IMR-90 (cell line): ENCODE data around the gene DUSP2. TPM values are rescaled to one million over a fixed set of nuclear protein-coding genes. Genes with fewer than 3 reads are reported as not detected.

Experiments used
- ATAC-seq: fragments of 200-7000 bp; cut with Tn5 transposase; 2 replicates; pipeline ENCODE4 v1.9.1; 2020; ENCODE audit warnings: low read depth, mild to moderate bottlenecking, moderate library complexity
- BruUV-seq: library from RNA; stranded (reverse); fragments of 400-500 nt; replicated peaks from 2 replicates; lab custom pipeline; 2021; lab: Mats Ljungman, UMichigan
- CTCF ChIA-PET: fragments of 300-600 bp; formaldehyde crosslinking; extraction: SDS; loops from one replicate; lab custom pipeline; 2021; ENCODE audit warnings: antibody characterized with exemption; lab: Yijun Ruan, JAX
- POLR2A ChIA-PET: fragments of 300-600 bp; sonication (Branson Sonifier 250); formaldehyde crosslinking; loops from one replicate; lab custom pipeline; 2022; ENCODE audit warnings: antibody characterized with exemption; ENCODE audit not compliant: unreplicated experiment; lab: Charles Lee
- DNase-seq: peaks from one replicate; pipeline ENCODE4 v3.0.0; 2013
- H2AFZ ChIP-seq: replicated peaks from 2 replicates; pipeline ENCODE3; 2013; ENCODE audit warnings: low read length, mild to moderate bottlenecking; ENCODE audit not compliant: poor library complexity
- H2AK5ac ChIP-seq: 2 replicates; pipeline ENCODE4 v1.6.1; 2013; ENCODE audit warnings: low read depth, low read length, inconsistent platforms
- H2AK9ac ChIP-seq: replicated peaks from 2 replicates; pipeline ENCODE3; 2013; ENCODE audit warnings: mild to moderate bottlenecking, low read depth, low read length, moderate library complexity; ENCODE audit not compliant: poor library complexity
- H2BK120ac ChIP-seq: 2 replicates; pipeline ENCODE4 v1.6.1; 2013; ENCODE audit warnings: low read depth, low read length, inconsistent platforms
- H2BK15ac ChIP-seq: 3 replicates; pipeline ENCODE4 v1.6.1; 2013; ENCODE audit warnings: low read depth, low read length, inconsistent platforms
- H2BK20ac ChIP-seq: 2 replicates; pipeline ENCODE4 v1.6.1; 2013; ENCODE audit warnings: low read depth, mild to moderate bottlenecking, inconsistent platforms, low read length, moderate library complexity
- H2BK5ac ChIP-seq: 2 replicates; pipeline ENCODE4 v1.6.1; 2013; ENCODE audit warnings: mild to moderate bottlenecking, low read depth, low read length, inconsistent platforms; ENCODE audit not compliant: poor library complexity, severe bottlenecking
- H3K14ac ChIP-seq: replicated peaks from 2 replicates; pipeline ENCODE4 v1.6.1; 2013; ENCODE audit warnings: low read depth, low read length, inconsistent platforms
- H3K18ac ChIP-seq: 2 replicates; pipeline ENCODE4 v1.6.1; 2013; ENCODE audit warnings: low read depth, low read length, control low read depth
- H3K23ac ChIP-seq: 2 replicates; pipeline ENCODE4 v1.6.1; 2013; ENCODE audit warnings: low read depth, low read length, inconsistent platforms
- H3K27ac ChIP-seq: 2 replicates; pipeline ENCODE4 v1.5.1; 2013; ENCODE audit warnings: mild to moderate bottlenecking, control low read depth, low read length; ENCODE audit not compliant: insufficient read depth
- H3K27me3 ChIP-seq: 2 replicates; pipeline ENCODE4 v1.6.1; 2013; ENCODE audit warnings: low read length; ENCODE audit not compliant: control insufficient read depth, insufficient read depth
- H3K36me3 ChIP-seq: 2 replicates; pipeline ENCODE4 v1.6.1; 2013; ENCODE audit warnings: low read length, mixed read lengths; ENCODE audit not compliant: control insufficient read depth, insufficient read depth
- H3K4ac ChIP-seq: 2 replicates; pipeline ENCODE4 v1.6.1; 2013; ENCODE audit warnings: low read depth, low read length, inconsistent platforms
- H3K4me1 ChIP-seq: 2 replicates; pipeline ENCODE4 v1.6.1; 2013; ENCODE audit warnings: low read length, mixed read lengths; ENCODE audit not compliant: control insufficient read depth, insufficient read depth
- H3K4me2 ChIP-seq: 2 replicates; pipeline ENCODE4 v1.6.1; 2013; ENCODE audit warnings: low read depth, mild to moderate bottlenecking, control low read depth, low read length, moderate library complexity
- H3K4me3 ChIP-seq: 2 replicates; pipeline ENCODE4 v1.5.1; 2013; ENCODE audit warnings: low read depth, mild to moderate bottlenecking, control low read depth, low read length, moderate library complexity; ENCODE audit not compliant: insufficient read depth
- H3K56ac ChIP-seq: 2 replicates; pipeline ENCODE4 v1.6.1; 2013; ENCODE audit warnings: low read length, inconsistent platforms; ENCODE audit not compliant: insufficient read depth; ENCODE audit errors: extremely low read depth
- H3K79me1 ChIP-seq, 2 experiments: 2 replicates each; pipeline ENCODE4 v1.6.1; 2013; ENCODE audit warnings: low read length in 2 of 2, inconsistent platforms in 1 of 2, low read depth in 1 of 2
- H3K9ac ChIP-seq: 2 replicates; pipeline ENCODE4 v1.6.1; 2013; ENCODE audit warnings: low read depth, low read length, control low read depth
- H3K9me1 ChIP-seq: 2 replicates; pipeline ENCODE4 v1.6.1; 2013; ENCODE audit warnings: low read length, inconsistent platforms; ENCODE audit not compliant: insufficient read depth
- H3K9me3 ChIP-seq: 2 replicates; pipeline ENCODE4 v1.6.1; 2013; ENCODE audit warnings: low read length; ENCODE audit not compliant: control insufficient read depth, insufficient read depth
- H4K20me1 ChIP-seq: 2 replicates; pipeline ENCODE4 v1.6.1; 2013; ENCODE audit warnings: low read length, inconsistent platforms; ENCODE audit not compliant: insufficient read depth
- H4K5ac ChIP-seq: 2 replicates; pipeline ENCODE4 v1.6.1; 2013; ENCODE audit warnings: mild to moderate bottlenecking, low read depth, low read length, control low read depth
- H4K8ac ChIP-seq, 2 experiments: 2 replicates each; pipeline ENCODE4 v1.6.1; 2013; ENCODE audit warnings: low read depth in 2 of 2, low read length in 2 of 2, control low read depth in 1 of 2, inconsistent platforms in 1 of 2
- H4K91ac ChIP-seq: 2 replicates; pipeline ENCODE4 v1.6.1; 2013; ENCODE audit warnings: low read depth, low read length, inconsistent platforms; ENCODE audit not compliant: insufficient read depth
- CEBPB ChIP-seq: IDR thresholded peaks from 2 replicates; pipeline ENCODE4 v1.6.1; 2012; ENCODE audit warnings: low read depth, low read length, improper control_type of control experiment
- CHD1 ChIP-seq: IDR thresholded peaks from 2 replicates; pipeline ENCODE4 v1.6.1; 2012; ENCODE audit warnings: low read depth, low read length, improper control_type of control experiment
- CTCF ChIP-seq: conservative IDR thresholded peaks from 2 replicates; pipeline ENCODE4 v1.5.1; 2012; ENCODE audit warnings: mild to moderate bottlenecking, low read depth, low read length, improper control_type of control experiment
- FOS ChIP-seq: fragments of 150-350 bp; IDR thresholded peaks from 2 replicates; pipeline ENCODE4 v1.6.1; 2016; ENCODE audit warnings: low read depth, low read length
- MAFK ChIP-seq: IDR thresholded peaks from 2 replicates; pipeline ENCODE4 v1.6.1; 2012; ENCODE audit warnings: low read depth, low read length, improper control_type of control experiment
- MAZ ChIP-seq: IDR thresholded peaks from 2 replicates; pipeline ENCODE4 v1.6.1; 2012; ENCODE audit warnings: low read depth, mild to moderate bottlenecking, low read length, improper control_type of control experiment, moderate library complexity, borderline replicate concordance
- MXI1 ChIP-seq: IDR thresholded peaks from 2 replicates; pipeline ENCODE4 v1.6.1; 2012; ENCODE audit warnings: low read depth, mild to moderate bottlenecking, low read length, moderate library complexity, borderline replicate concordance
- NFE2L2 ChIP-seq: fragments of 150-350 bp; IDR thresholded peaks from 2 replicates; pipeline ENCODE4 v1.6.1; 2016; ENCODE audit warnings: low read depth, mild to moderate bottlenecking, low read length
- POLR2A ChIP-seq: IDR thresholded peaks from 2 replicates; pipeline ENCODE4 v1.6.1; 2012; ENCODE audit warnings: mild to moderate bottlenecking, low read depth, low read length
- RFX5 ChIP-seq: IDR thresholded peaks from 2 replicates; pipeline ENCODE4 v1.8.0; 2012; ENCODE audit warnings: low read depth, mild to moderate bottlenecking, low read length, moderate library complexity
- SMC3 ChIP-seq: fragments of 150-350 bp; IDR thresholded peaks from 2 replicates; pipeline ENCODE4 v1.6.1; 2016; ENCODE audit warnings: low read depth, mild to moderate bottlenecking, antibody characterized with exemption, low read length, moderate library complexity
- WGBS, 2 experiments: methylation state at CpG; one replicate each; pipeline versions ENCODE4 v1.1.5 to v1.1.7; 2013; ENCODE audit warnings: missing lambda C conversion rate in 2 of 2; ENCODE audit not compliant: insufficient read length in 1 of 2; ENCODE audit errors: extremely low coverage in 2 of 2; 5-methylcytosine and 5-hydroxymethylcytosine counted together
- dilution Hi-C: fragments of 300-500 bp; cut with HindIII; formaldehyde crosslinking; loops from one replicate; pipeline ENCODE4 v1.14.3; 2018; ENCODE audit warnings: low sequenced_read_pairs; ENCODE audit not compliant: unreplicated experiment
- in situ Hi-C: fragments of 300-500 bp; cut with MboI; formaldehyde crosslinking; loops from 3 replicates; pipeline ENCODE4 v1.14.3; 2019; ENCODE audit warnings: low sequenced_read_pairs, inconsistent platforms, mixed read lengths
- intact Hi-C: fragments of 100-400 bp; cut with micrococcal nuclease; formaldehyde crosslinking; loops from 2 replicates; pipeline ENCODE4 v1.10.0; 2022
- polyA plus RNA-seq, 3 experiments: library from polyadenylated mRNA; depleted of rRNA; stranded (reverse); fragments of >200 nt; gene quantifications; 2 replicates each; pipeline ENCODE4 v1.2.3, GENCODE V29; 2012; ENCODE audit warnings: low replicate concordance in 1 of 3
- total RNA-seq: library from RNA; depleted of rRNA; stranded (reverse); fragments of >200 nt; gene quantifications from 2 replicates; pipeline ENCODE4 v1.2.3, GENCODE V29; 2012
- TF ChIP-seq, protein P1 (sequence below): fragments of 150-350 bp; IDR thresholded peaks from 2 replicates; pipeline ENCODE4 v1.6.1; 2016; ENCODE audit warnings: low read depth, mild to moderate bottlenecking, low read length, moderate library complexity, borderline replicate concordance
- TF ChIP-seq, protein P2 (sequence below): fragments of 150-350 bp; IDR thresholded peaks from 2 replicates; pipeline ENCODE4 v1.6.1; 2017; ENCODE audit warnings: mild to moderate bottlenecking, antibody characterized with exemption, low read length, low read depth

The DUSP2 gene
- total and polyA plus RNA-seq, 2 of the 4 experiments (the other 2 are of a cell fraction): 1.8 to 3.8 TPM

DNA sequence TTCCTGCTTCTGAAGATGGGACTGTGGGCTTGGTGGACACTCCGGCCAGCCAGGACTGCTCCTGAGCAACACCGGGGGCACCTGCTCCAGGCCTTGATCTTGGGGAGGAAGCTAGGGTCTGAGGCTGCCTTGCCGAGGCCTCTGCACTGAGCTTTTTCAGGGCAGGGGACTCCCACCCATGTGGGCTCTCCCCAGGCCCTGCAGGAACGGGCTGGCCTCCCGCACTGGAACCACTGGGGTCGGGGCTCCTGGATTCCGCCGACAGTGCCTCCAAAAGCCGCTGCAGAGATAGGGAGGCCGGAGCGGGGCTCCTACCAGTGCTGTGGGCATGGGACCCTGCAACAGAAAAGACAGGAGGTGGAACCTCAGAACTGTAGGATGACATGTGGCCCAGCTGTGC, 21.3 kb downstream of the DUSP2 start:
- Histone ChIP-seq H2BK120ac (no peak overlapping the region), H4K8ac (no peak overlapping the region), H2BK5ac (no peak overlapping the region), H3K27me3 (peaks cover 67% of the 10 kb centered on the region), H3K4ac (no peak overlapping the region), H3K4me3 (no peak overlapping the region), H3K9me3 (no peaks in the 10 kb centered on the region; the same call in 1 of the 2 replicates), H4K5ac (no peak overlapping the region), H2AFZ (no peak overlapping the region), H3K4me2 (no peak overlapping the region), H2BK15ac (no peak overlapping the region), H3K56ac (no peak overlapping the region), H3K9ac (no peak overlapping the region), H4K91ac (no peak overlapping the region), H3K4me1 (no peaks in the 10 kb centered on the region), H2BK20ac (no peak overlapping the region), H3K79me1 (no peaks in the 10 kb centered on the region), H3K14ac (no peak overlapping the region), H2AK5ac (no peak overlapping the region), H4K20me1 (no peaks in the 10 kb centered on the region), H3K27ac (no peak overlapping the region), H3K18ac (no peak overlapping the region), H3K36me3 (no peaks in the 10 kb centered on the region), H3K9me1 (no peaks in the 10 kb centered on the region), H2AK9ac (no peak overlapping the region), H3K23ac (no peak overlapping the region)
- WGBS, 2 experiments: 80% methylated on average over 6 of the region's 11 CpGs; no CpG with 5 or more reads in 1 of the 2 experiments
- ChIA-PET POLR2A (interaction anchor here (0.5 kb wide), 1 partner anchor 413 kb away, joined by 3 read pairs; no protein-coding TSS in a partner anchor), CTCF (no interaction called here)
- dilution Hi-C loops: no loop called here
- in situ Hi-C loops: loop anchor here (25.0 kb wide), 1 partner anchor 112 kb away; no protein-coding TSS in a partner anchor
- ATAC-seq (no peak), DNase-seq (no peak)
- intact Hi-C loops: no loop called here
- BruUV-seq: no TSS peak
- no peak for TF ChIP-seq MXI1
- TF ChIP-seq, protein P1, sequence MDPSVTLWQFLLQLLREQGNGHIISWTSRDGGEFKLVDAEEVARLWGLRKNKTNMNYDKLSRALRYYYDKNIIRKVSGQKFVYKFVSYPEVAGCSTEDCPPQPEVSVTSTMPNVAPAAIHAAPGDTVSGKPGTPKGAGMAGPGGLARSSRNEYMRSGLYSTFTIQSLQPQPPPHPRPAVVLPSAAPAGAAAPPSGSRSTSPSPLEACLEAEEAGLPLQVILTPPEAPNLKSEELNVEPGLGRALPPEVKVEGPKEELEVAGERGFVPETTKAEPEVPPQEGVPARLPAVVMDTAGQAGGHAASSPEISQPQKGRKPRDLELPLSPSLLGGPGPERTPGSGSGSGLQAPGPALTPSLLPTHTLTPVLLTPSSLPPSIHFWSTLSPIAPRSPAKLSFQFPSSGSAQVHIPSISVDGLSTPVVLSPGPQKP: no peak
- TF ChIP-seq CHD1: no peak
- no peak for TF ChIP-seq POLR2A
- no peak for TF ChIP-seq FOS
- no peak for TF ChIP-seq MAFK
- no peak for TF ChIP-seq CEBPB
- no peak for TF ChIP-seq RFX5
- no peak for TF ChIP-seq NFE2L2
- TF ChIP-seq, protein P2, sequence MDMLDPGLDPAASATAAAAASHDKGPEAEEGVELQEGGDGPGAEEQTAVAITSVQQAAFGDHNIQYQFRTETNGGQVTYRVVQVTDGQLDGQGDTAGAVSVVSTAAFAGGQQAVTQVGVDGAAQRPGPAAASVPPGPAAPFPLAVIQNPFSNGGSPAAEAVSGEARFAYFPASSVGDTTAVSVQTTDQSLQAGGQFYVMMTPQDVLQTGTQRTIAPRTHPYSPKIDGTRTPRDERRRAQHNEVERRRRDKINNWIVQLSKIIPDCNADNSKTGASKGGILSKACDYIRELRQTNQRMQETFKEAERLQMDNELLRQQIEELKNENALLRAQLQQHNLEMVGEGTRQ: no peak
- TF ChIP-seq SMC3: no peak
- no peak for TF ChIP-seq MAZ
- no peak for TF ChIP-seq CTCF
